Pancreas (tissue), 10 donors: ENCODE results near the gene ZFP57. TPM values are rescaled to one million over a fixed set of nuclear protein-coding genes. Genes with fewer than 3 reads are reported as not detected.

Experiments
- ATAC-seq, 4 donors: fragments of 200-7000 bp; cut with Tn5 transposase; one replicate each; pipeline versions ENCODE4 v1.8.0 to v1.9.1; 2020; ENCODE audit warnings: mild to moderate bottlenecking in 4 of 4, moderate library complexity in 4 of 4
- DNase-seq, 6 donors: peaks; one replicate each; pipeline ENCODE4 v3.0.0-alpha.2; 2020
- FAIRE-seq: peaks from 2 replicates; lab custom pipeline; 2012; peaks lifted over from hg19 to GRCh38; lab: Jason Lieb, UNC
- H3K27ac ChIP-seq, 4 donors: fragments of 200-600 bp; sonication (generic); 1 replicate in 3 of 4; 2 replicates in 1 of 4; pipeline versions ENCODE4 v1.5.0 to v1.8.0; 2020
- H3K27me3 ChIP-seq, 4 donors: fragments of 200-600 bp; one replicate each; pipeline ENCODE4 v1.8.0; 2021
- H3K36me3 ChIP-seq, 3 donors: fragments of 200-600 bp; sonication (generic) in 1 of 3; one replicate each; pipeline versions ENCODE4 v1.5.0 to v1.8.0; 2020 to 2021
- H3K4me1 ChIP-seq, 3 donors: fragments of 200-600 bp; one replicate each; pipeline ENCODE4 v1.8.0; 2021
- H3K4me3 ChIP-seq, 4 donors: fragments of 200-600 bp; sonication (generic) in 2 of 4; one replicate each; pipeline versions ENCODE4 v1.5.0 to v1.8.0; 2020 to 2021
- H3K9me3 ChIP-seq, 4 donors: fragments of 200-600 bp; one replicate each; pipeline ENCODE4 v1.8.0; 2021
- WGBS, 2 donors: extraction: QIAGEN DNeasy Blood & Tissue Kit; methylation state at CpG; one replicate each; pipeline ENCODE4 v1.1.7; 2013; 5-methylcytosine and 5-hydroxymethylcytosine counted together
- intact Hi-C, 3 donors: fragments of 100-400 bp; cut with DNase I; formaldehyde crosslinking; loops; one replicate each; pipeline versions ENCODE4 v1.11.1 to v1.14.2; 2022
- polyA plus RNA-seq, 2 donors: library from polyadenylated mRNA; stranded (reverse); fragments of 200-250 nt; gene quantifications; one replicate each; pipeline ENCODE4 v1.2.3, GENCODE V29; 2013
- total RNA-seq, 6 donors: library from RNA; stranded (reverse); fragmentation: NEBNext Ultra II Directional in 4 of 6; extraction: Animal tissue kit (Norgen Biotek cat#: 25700) in 4 of 6; gene quantifications; one replicate each; pipeline versions ENCODE4 v1.2.1 to v1.2.4, GENCODE V29; 2021 to 2023
- TF ChIP-seq, protein P1 (sequence below), 4 donors: fragments of 200-600 bp; sonication (generic) in 3 of 4; IDR thresholded peaks; one replicate each; pipeline versions ENCODE4 v1.5.0 to v1.8.0; 2021; ENCODE audit warnings: antibody characterized with exemption in 4 of 4
- donor health status: healthy with polysubstance abuse.
- donor health status: DM: no; HTN: no; CAD: no; lungs with moderate emphysema.
- donor health status: DM: no; HTN: no; CAD: no.
- donor health status: control.
- donor health status: control.
- donor health status: Bipolar disorder and iron deficiency.
- donor health status: DM: yes; HTN: yes; CAD: no.
- donor health status: DM: no; HTN: no; CAD: no.
- donor health status: DM: no; HTN: no; CAD: no.
- donor health status: DM: yes; HTN: yes; CAD: no.

Gene ZFP57
- total and polyA plus RNA-seq, 8 donors: 0.09 to 1.1 (median 0.12) TPM; not detected in 5

GRCh38 chr6:29624520-29624961 is 56.4 kb downstream of the ZFP57 start:
- H3K4me1 ChIP-seq: peaks cover 0 to 7% (median 6%) of the 10 kb centered on the region in 3 donors
- no peaks in the 10 kb centered on the region for H3K27me3 ChIP-seq
- TF ChIP-seq, protein P1, sequence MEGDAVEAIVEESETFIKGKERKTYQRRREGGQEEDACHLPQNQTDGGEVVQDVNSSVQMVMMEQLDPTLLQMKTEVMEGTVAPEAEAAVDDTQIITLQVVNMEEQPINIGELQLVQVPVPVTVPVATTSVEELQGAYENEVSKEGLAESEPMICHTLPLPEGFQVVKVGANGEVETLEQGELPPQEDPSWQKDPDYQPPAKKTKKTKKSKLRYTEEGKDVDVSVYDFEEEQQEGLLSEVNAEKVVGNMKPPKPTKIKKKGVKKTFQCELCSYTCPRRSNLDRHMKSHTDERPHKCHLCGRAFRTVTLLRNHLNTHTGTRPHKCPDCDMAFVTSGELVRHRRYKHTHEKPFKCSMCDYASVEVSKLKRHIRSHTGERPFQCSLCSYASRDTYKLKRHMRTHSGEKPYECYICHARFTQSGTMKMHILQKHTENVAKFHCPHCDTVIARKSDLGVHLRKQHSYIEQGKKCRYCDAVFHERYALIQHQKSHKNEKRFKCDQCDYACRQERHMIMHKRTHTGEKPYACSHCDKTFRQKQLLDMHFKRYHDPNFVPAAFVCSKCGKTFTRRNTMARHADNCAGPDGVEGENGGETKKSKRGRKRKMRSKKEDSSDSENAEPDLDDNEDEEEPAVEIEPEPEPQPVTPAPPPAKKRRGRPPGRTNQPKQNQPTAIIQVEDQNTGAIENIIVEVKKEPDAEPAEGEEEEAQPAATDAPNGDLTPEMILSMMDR (IDR thresholded peaks at IDR 0.05): no peak
- no peak for FAIRE-seq
- DNase-seq: no peak
- intact Hi-C loops: no loop called here
- WGBS, 2 donors: 78 to 82% methylated on average over 3 of the region's 3 CpGs
- H3K4me3 ChIP-seq: no peak overlapping the region
- no peaks in the 10 kb centered on the region for H3K9me3 ChIP-seq
- no peak for ATAC-seq
- no peaks in the 10 kb centered on the region for H3K36me3 ChIP-seq
- no peak overlapping the region for H3K27ac ChIP-seq

Other genes starting within 250 kb of the ZFP57 start
- gene OR10C1, start 241.8 kb downstream of the ZFP57 start, total RNA-seq: not detected
- gene OR10C1, start 241.8 kb downstream of the ZFP57 start, polyA plus RNA-seq: not detected
- not detected for gene OR11A1, start 224.1 kb downstream of the ZFP57 start, total RNA-seq
- not detected for gene OR11A1, start 224.1 kb downstream of the ZFP57 start, polyA plus RNA-seq
- gene OR2H1, start 224.0 kb downstream of the ZFP57 start, total RNA-seq: not detected
- not detected for gene OR2H1, start 224.0 kb downstream of the ZFP57 start, polyA plus RNA-seq
- gene MAS1L, start 193.2 kb downstream of the ZFP57 start, total RNA-seq: not detected
- gene MAS1L, start 193.2 kb downstream of the ZFP57 start, polyA plus RNA-seq: not detected
- 100 to 1,000 TPM in 2 of 6 donors, 1 to 10 TPM in 3, under 1 TPM in 1; 0.66 to 331 (median 6.3) TPM for gene UBD, start 121.4 kb downstream of the ZFP57 start, total RNA-seq
- 10 to 100 TPM in 1 of 2 donors, 1 to 10 TPM in 1; 4.4 to 32.2 TPM for gene UBD, start 121.4 kb downstream of the ZFP57 start, polyA plus RNA-seq
- gene OR2H2, start 96.0 kb downstream of the ZFP57 start, total RNA-seq: not detected
- not detected for gene OR2H2, start 96.0 kb downstream of the ZFP57 start, polyA plus RNA-seq
- gene GABBR1, start 48.0 kb downstream of the ZFP57 start, total RNA-seq: 10 to 100 TPM in 1 of 6 donors, 1 to 10 TPM in 5; 5.2 to 21.1 (median 7.5) TPM
- 10 to 100 TPM; 24.1 to 26.7 TPM for gene GABBR1, start 48.0 kb downstream of the ZFP57 start, polyA plus RNA-seq
- gene MOG, start 24.1 kb downstream of the ZFP57 start, total RNA-seq: not detected
- not detected for gene MOG, start 24.1 kb downstream of the ZFP57 start, polyA plus RNA-seq
- gene HLA-F, start 42.3 kb upstream of the ZFP57 start, total RNA-seq: 10 to 100 TPM in 4 of 6 donors, 1 to 10 TPM in 2; 6.1 to 33.8 (median 12.7) TPM
- 10 to 100 TPM; 30.1 to 72.6 TPM for gene HLA-F, start 42.3 kb upstream of the ZFP57 start, polyA plus RNA-seq
- gene HLA-G, start 146.7 kb upstream of the ZFP57 start, total RNA-seq: under 1 TPM in 5 of 6 donors, not detected in 1; 0.12 to 0.52 (median 0.28) TPM
- under 1 TPM in 1 of 2 donors, not detected in 1; 0.15 TPM for gene HLA-G, start 146.7 kb upstream of the ZFP57 start, polyA plus RNA-seq